AG04449 (cell line): ENCODE results near the gene AVL9.

Experiments used
- CTCF ChIA-PET: fragments of 350-600 bp; formaldehyde crosslinking; extraction: SDS; loops from one replicate; lab custom pipeline; 2021; ENCODE audit warnings: antibody characterized with exemption; lab: Yijun Ruan, JAX
- POLR2A ChIA-PET: fragments of 400-600, 350-600 bp; formaldehyde crosslinking; extraction: SDS; loops from one replicate; lab custom pipeline; 2020; ENCODE audit warnings: antibody characterized with exemption, inconsistent platforms; lab: Yijun Ruan, JAX
- DNase-seq: peaks from one replicate; pipeline ENCODE4 v3.0.0-alpha.2; 2010; ENCODE audit warnings: low read depth, low spot score
- H3K4me3 ChIP-seq: 2 replicates; pipeline ENCODE4 v1.5.1; 2011; ENCODE audit warnings: low read depth, mild to moderate bottlenecking, control low read depth, low read length
- CTCF ChIP-seq: IDR thresholded peaks from one replicate; pipeline ENCODE4 v1.5.1; 2011; ENCODE audit warnings: mild to moderate bottlenecking, moderate library complexity, low read length, control low read depth, inconsistent platforms; ENCODE audit not compliant: insufficient read depth; ENCODE audit errors: missing control alignments

The AVL9 gene

GRCh38 chr7:32560075-32560474 lies 64.8 kb downstream of the AVL9 start:
- ChIA-PET CTCF (no interaction called here), POLR2A (no interaction called here)
- TF ChIP-seq CTCF, result no peak
- DNase-seq, result no peak
- no peak overlapping the region for H3K4me3 ChIP-seq

- no peak for TF ChIP-seq CTCF
- DNase-seq, result no peak
- CTCF ChIA-PET, result no interaction called here
- H3K4me3 ChIP-seq, result no peak overlapping the region
- POLR2A ChIA-PET, result no interaction called here
Observed at GRCh38 chr7:32561613-32562012, 66.3 kb downstream of the AVL9 start.

- TF ChIP-seq CTCF, result no peak
- POLR2A ChIA-PET, result interaction anchor here (0.6 kb wide), 1 partner anchor 1694 kb away, joined by 3 read pairs; no protein-coding TSS in a partner anchor
- no peak for DNase-seq
- CTCF ChIA-PET, result no interaction called here
- H3K4me3 ChIP-seq, result no peak overlapping the region
Observed at GRCh38 chr7:32564542-32564941, 69.3 kb downstream of the AVL9 start.

- DNase-seq, result no peak
- POLR2A ChIA-PET, result no interaction called here
- no peak overlapping the region for H3K4me3 ChIP-seq
- CTCF ChIA-PET, result interaction anchor here (0.7 kb wide), 1 partner anchor 16 kb away, joined by 3 read pairs; no protein-coding TSS in a partner anchor
- TF ChIP-seq CTCF, result no peak
Observed at GRCh38 chr7:32569388-32570289, 74.3 kb downstream of the AVL9 start.

GRCh38 chr7:32573110-32573687 lies 77.9 kb downstream of the AVL9 start:
- POLR2A ChIA-PET, result no interaction called here

More at GRCh38 chr7:32573110-32573687, 77.9 kb downstream of the AVL9 start:
- CTCF ChIA-PET, result no interaction called here
- H3K4me3 ChIP-seq, result no peak overlapping the region
- no peak for TF ChIP-seq CTCF
- DNase-seq, result no peak
